Mesenchymal stem cell (in vitro differentiated cells and primary cell): ENCODE measurements around the gene ZBTB24.
A peak's percentile ranks its signal among the peaks of the same experiment; 100 is the strongest.

Experiments used
- DNase-seq: peaks from one replicate; pipeline ENCODE4 v3.0.0-alpha.2; 2013
- H2AFZ ChIP-seq: one replicate; pipeline ENCODE4 v1.6.1; 2013; ENCODE audit warnings: low read depth, mild to moderate bottlenecking, control low read depth, inconsistent platforms, low read length, moderate library complexity
- H2AK5ac ChIP-seq: 2 replicates; pipeline ENCODE4 v1.6.1; 2013; ENCODE audit warnings: low read length, moderate library complexity, mild to moderate bottlenecking, inconsistent platforms; ENCODE audit not compliant: severe bottlenecking
- H2BK120ac ChIP-seq: one replicate; pipeline ENCODE4 v1.6.1; 2013; ENCODE audit warnings: low read depth, mild to moderate bottlenecking, inconsistent platforms, low read length, moderate library complexity
- H2BK12ac ChIP-seq, 2 experiments: one replicate each; pipeline ENCODE4 v1.6.1; 2013; ENCODE audit warnings: inconsistent platforms in 2 of 2, low read length in 2 of 2, mild to moderate bottlenecking in 2 of 2, moderate library complexity in 2 of 2, control low read depth in 1 of 2
- H2BK15ac ChIP-seq: one replicate; pipeline ENCODE4 v1.6.1; 2013; ENCODE audit warnings: mild to moderate bottlenecking, low read depth, inconsistent platforms; ENCODE audit not compliant: poor library complexity, severe bottlenecking
- H2BK5ac ChIP-seq: 2 replicates; pipeline ENCODE4 v1.6.1; 2013; ENCODE audit warnings: low read depth, mild to moderate bottlenecking, low read length, control low read depth, inconsistent platforms; ENCODE audit not compliant: poor library complexity, severe bottlenecking
- H3K14ac ChIP-seq, 2 experiments: one replicate each; pipeline ENCODE4 v1.6.1; 2013; ENCODE audit warnings: inconsistent platforms in 2 of 2, low read length in 2 of 2, control low read depth in 1 of 2, mild to moderate bottlenecking in 1 of 2, moderate library complexity in 1 of 2
- H3K18ac ChIP-seq, 2 experiments: one replicate each; pipeline ENCODE4 v1.6.1; 2013; ENCODE audit warnings: inconsistent platforms in 2 of 2, low read length in 2 of 2, control low read depth in 1 of 2, low read depth in 1 of 2, mild to moderate bottlenecking in 1 of 2
- H3K23ac ChIP-seq, 2 experiments: one replicate each; pipeline ENCODE4 v1.6.1; 2013; ENCODE audit warnings: inconsistent platforms in 2 of 2, low read length in 2 of 2, mild to moderate bottlenecking in 2 of 2, moderate library complexity in 2 of 2, control low read depth in 1 of 2
- H3K27ac ChIP-seq: 2 replicates; pipeline ENCODE4 v1.5.1; 2013; ENCODE audit warnings: mild to moderate bottlenecking, moderate library complexity, low read length, control low read depth, inconsistent platforms; ENCODE audit not compliant: poor library complexity, severe bottlenecking
- H3K27me3 ChIP-seq, 2 experiments: 2 replicates each; pipeline versions ENCODE4 v1.6.1 to v1.7.0; 2013; ENCODE audit warnings: low read length in 2 of 2, mild to moderate bottlenecking in 2 of 2, moderate library complexity in 2 of 2, control low read depth in 1 of 2, inconsistent platforms in 1 of 2; ENCODE audit not compliant: control insufficient read depth in 1 of 2, insufficient read depth in 1 of 2
- H3K36me3 ChIP-seq, 2 experiments: 2 replicates each; pipeline versions ENCODE4 v1.6.1 to v1.7.0; 2013; ENCODE audit warnings: low read length in 2 of 2, control low read depth in 1 of 2, inconsistent platforms in 1 of 2, low read depth in 1 of 2, mild to moderate bottlenecking in 1 of 2; ENCODE audit not compliant: insufficient read depth in 2 of 2, control insufficient read depth in 1 of 2
- H3K4ac ChIP-seq, 2 experiments: one replicate each; pipeline ENCODE4 v1.6.1; 2013; ENCODE audit warnings: inconsistent platforms in 2 of 2, low read length in 2 of 2, mild to moderate bottlenecking in 2 of 2, moderate library complexity in 2 of 2, control low read depth in 1 of 2, low read depth in 1 of 2
- H3K4me1 ChIP-seq: 2 replicates; pipeline ENCODE4 v1.6.1; 2013; ENCODE audit warnings: low read depth, low read length, control low read depth; ENCODE audit not compliant: control insufficient read depth, insufficient read depth
- H3K4me2 ChIP-seq: 2 replicates; pipeline ENCODE4 v1.6.1; 2013; ENCODE audit warnings: low read length, mild to moderate bottlenecking, inconsistent platforms; ENCODE audit not compliant: poor library complexity, severe bottlenecking
- H3K4me3 ChIP-seq, 2 experiments: 2 replicates each; pipeline versions ENCODE4 v1.5.1 to v1.7.0; 2013; ENCODE audit warnings: low read length in 2 of 2, mild to moderate bottlenecking in 2 of 2, control low read depth in 1 of 2, low read depth in 1 of 2; ENCODE audit not compliant: insufficient read depth in 1 of 2
- H3K79me1 ChIP-seq: replicated peaks from 2 replicates; pipeline ENCODE4 v1.6.1; 2013; ENCODE audit warnings: mild to moderate bottlenecking, control low read depth, low read length, inconsistent platforms; ENCODE audit not compliant: poor library complexity, severe bottlenecking
- H3K9ac ChIP-seq: 2 replicates; pipeline ENCODE4 v1.7.0; 2013; ENCODE audit warnings: mild to moderate bottlenecking, low read length, moderate library complexity
- H3K9me3 ChIP-seq: 2 replicates; pipeline ENCODE4 v1.7.0; 2013; ENCODE audit warnings: mild to moderate bottlenecking, low read length; ENCODE audit not compliant: control insufficient read depth
- H4K8ac ChIP-seq: one replicate; pipeline ENCODE4 v1.6.1; 2013; ENCODE audit warnings: inconsistent platforms, mild to moderate bottlenecking, low read length, moderate library complexity
- H4K91ac ChIP-seq: one replicate; pipeline ENCODE4 v1.6.1; 2013; ENCODE audit warnings: mild to moderate bottlenecking, low read length, inconsistent platforms
- WGBS: methylation state at CpG from one replicate; pipeline ENCODE4 v1.1.7; 2013; ENCODE audit warnings: mixed read lengths; 5-methylcytosine and 5-hydroxymethylcytosine counted together

Gene ZBTB24

DNA sequence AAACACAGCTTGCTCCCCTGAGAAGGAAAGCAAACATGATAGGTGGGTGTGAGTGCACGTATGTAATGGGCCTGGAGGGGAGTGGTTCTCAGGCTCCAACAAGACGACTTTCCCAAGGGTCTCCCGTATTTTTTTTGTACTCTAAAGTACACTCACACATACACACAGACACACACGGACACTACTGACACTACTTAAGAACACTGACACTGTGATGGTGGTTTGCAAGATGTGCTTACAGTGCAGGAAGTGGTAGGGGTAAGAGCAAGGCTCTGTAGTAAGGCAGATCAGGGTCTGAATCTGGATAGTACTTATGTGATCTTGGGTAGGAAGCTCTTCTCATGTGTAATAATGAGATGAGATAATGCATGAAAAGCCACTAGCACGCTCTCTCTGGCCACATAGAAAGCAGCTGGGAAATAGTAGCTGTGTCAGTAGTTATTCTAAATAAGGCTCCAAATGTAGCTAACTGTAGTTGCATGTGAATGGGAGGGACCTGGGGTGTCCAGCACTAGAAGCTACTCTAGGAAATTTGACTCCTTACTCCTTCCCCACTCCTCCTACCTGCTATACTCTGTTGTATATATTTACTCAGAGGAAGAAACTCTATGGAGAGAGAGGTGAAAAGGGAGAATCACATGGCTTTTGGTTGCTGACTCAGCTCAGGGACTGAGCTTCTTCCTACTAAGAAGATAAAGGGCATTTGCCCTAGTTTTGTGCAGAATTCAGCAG lies 8.4 kb upstream of the ZBTB24 start:
- Histone ChIP-seq H2BK12ac (no peak overlapping the region), H2BK15ac (no peak overlapping the region)
- whole genome bisulfite sequencing: 63% methylated on average over 1 of the region's 5 CpGs

DNA sequence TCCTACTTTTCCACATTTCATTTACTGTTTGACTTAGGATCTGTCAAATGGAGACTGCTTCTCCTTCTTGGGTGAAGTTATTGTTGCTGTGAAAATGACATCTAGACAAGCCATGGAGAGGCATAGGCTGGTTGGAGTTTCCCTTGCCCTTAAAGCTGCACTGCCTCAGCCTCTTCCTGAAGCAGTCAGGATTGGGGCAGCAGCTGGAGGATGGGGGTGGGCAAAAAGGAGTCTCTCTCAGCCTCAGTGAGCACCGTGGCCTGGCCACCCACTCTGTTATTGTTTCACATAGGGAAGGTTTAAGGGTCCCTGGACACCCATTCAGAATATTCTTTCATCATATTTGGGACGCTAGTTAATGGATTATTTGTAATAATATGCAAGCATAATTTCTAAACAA lies 7.7 kb upstream of the ZBTB24 start:
- H2BK12ac ChIP-seq: no peak overlapping the region
- no peak overlapping the region for H3K18ac ChIP-seq
- H3K27me3 ChIP-seq: peaks cover 0 to 7% of the 10 kb centered on the region in 2 experiments
- DNase-seq: no peak
- H3K79me1 ChIP-seq: no peaks in the 10 kb centered on the region
- no peak overlapping the region for H2BK120ac ChIP-seq
- no peak overlapping the region for H3K23ac ChIP-seq
- H3K27ac ChIP-seq: no peak overlapping the region
- no peak overlapping the region for H3K4me3 ChIP-seq
- no peak overlapping the region for H3K4ac ChIP-seq
- no CpG with 5 or more reads among the region's 2 CpGs for WGBS
- no peak overlapping the region for H2BK5ac ChIP-seq
- no peak overlapping the region for H2BK15ac ChIP-seq
- no peak overlapping the region for H4K8ac ChIP-seq
- no peaks in the 10 kb centered on the region for H3K36me3 ChIP-seq
- H3K4me2 ChIP-seq: no peak overlapping the region
- H3K9me3 ChIP-seq: no peaks in the 10 kb centered on the region
- H4K91ac ChIP-seq: no peak overlapping the region
- no peaks in the 10 kb centered on the region for H3K4me1 ChIP-seq
- H2AK5ac ChIP-seq: no peak overlapping the region
- no peak overlapping the region for H3K9ac ChIP-seq
- H2AFZ ChIP-seq: no peak overlapping the region
- H3K14ac ChIP-seq: no peak overlapping the region

More for the DNA sequence above, 8.4 kb upstream of the ZBTB24 start:
- Histone ChIP-seq H3K23ac (no peak overlapping the region), H2BK5ac (no peak overlapping the region), H3K4me2 (no peak overlapping the region), H3K9me3 (no peaks in the 10 kb centered on the region), H3K4ac (no peak overlapping the region), H3K27ac (no peak overlapping the region), H3K4me3 (no peak overlapping the region), H4K91ac (no peak overlapping the region), H3K14ac (no peak overlapping the region), H3K27me3 (peaks cover 0 to 7% of the 10 kb centered on the region in 2 experiments), H2AFZ (peak overlapping the region; percentile 23), H3K18ac (no peak overlapping the region), H3K36me3 (no peaks in the 10 kb centered on the region), H2AK5ac (no peak overlapping the region), H3K9ac (no peak overlapping the region), H3K79me1 (no peaks in the 10 kb centered on the region), H3K4me1 (no peaks in the 10 kb centered on the region), H4K8ac (no peak overlapping the region), H2BK120ac (no peak overlapping the region)
- DNase-seq: peak; percentile 46

DNA sequence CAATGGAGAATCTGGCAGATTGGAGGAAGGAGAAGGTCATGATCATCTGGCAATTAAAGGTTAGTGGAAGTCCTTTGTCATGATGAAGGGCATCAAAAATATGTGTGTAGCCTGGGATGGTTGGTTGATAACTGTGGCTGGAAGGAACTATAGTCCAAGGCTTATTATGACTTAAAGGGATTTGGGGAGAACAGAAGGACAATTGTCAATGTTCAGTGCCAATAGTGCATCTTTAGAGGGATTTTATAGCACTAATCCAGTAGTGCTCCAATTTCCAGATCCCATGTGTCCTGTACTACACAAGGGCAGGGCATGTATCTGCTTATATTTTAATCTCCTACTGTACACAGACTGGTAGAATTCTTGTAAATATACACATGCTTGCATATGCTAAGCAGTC lies 5.0 kb upstream of the ZBTB24 start:
- H2AFZ ChIP-seq: no peak overlapping the region
- H3K36me3 ChIP-seq: no peaks in the 10 kb centered on the region
- no peaks in the 10 kb centered on the region for H3K79me1 ChIP-seq
- no peak overlapping the region for H3K4me2 ChIP-seq
- no peak overlapping the region for H2AK5ac ChIP-seq
- H3K4ac ChIP-seq: no peak overlapping the region
- no peak overlapping the region for H3K14ac ChIP-seq
- no peak overlapping the region for H3K9ac ChIP-seq
- no peak overlapping the region for H3K4me3 ChIP-seq
- H4K91ac ChIP-seq: no peak overlapping the region
- no peak overlapping the region for H3K18ac ChIP-seq
- no peak for DNase-seq
- no peaks in the 10 kb centered on the region for H3K9me3 ChIP-seq
- no peak overlapping the region for H2BK12ac ChIP-seq
- H4K8ac ChIP-seq: no peak overlapping the region
- no peak overlapping the region for H2BK15ac ChIP-seq
- no peaks in the 10 kb centered on the region for H3K4me1 ChIP-seq
- no peak overlapping the region for H2BK120ac ChIP-seq
- H3K23ac ChIP-seq: no peak overlapping the region
- H3K27me3 ChIP-seq: peaks cover 0 to 7% of the 10 kb centered on the region in 2 experiments
- H3K27ac ChIP-seq: no peak overlapping the region
- H2BK5ac ChIP-seq: no peak overlapping the region

DNA sequence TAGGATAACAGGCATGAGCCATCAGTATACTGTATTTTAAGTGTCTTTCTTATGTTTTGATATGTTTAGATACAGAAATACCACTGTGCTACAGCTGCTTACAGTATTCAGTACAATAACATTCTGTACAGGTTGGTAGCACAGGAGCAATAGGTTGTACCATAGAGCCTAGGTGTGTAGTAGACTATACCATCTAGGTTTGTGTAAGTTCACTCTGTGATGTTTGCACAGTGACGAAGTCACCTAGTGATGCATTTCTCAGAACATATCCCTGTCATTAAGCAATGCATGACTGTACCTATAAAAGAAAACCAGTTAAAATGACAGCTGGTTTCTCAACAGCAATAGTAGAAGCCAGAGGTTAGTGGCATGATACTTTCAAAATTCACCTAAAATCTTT lies 3.0 kb upstream of the ZBTB24 start:
- Histone ChIP-seq H3K79me1 (peaks cover 8% of the 10 kb centered on the region), H2AFZ (no peak overlapping the region), H2AK5ac (no peak overlapping the region), H2BK12ac (no peak overlapping the region), H3K27me3 (peaks cover 0 to 4% of the 10 kb centered on the region in 2 experiments), H3K23ac (no peak overlapping the region), H3K18ac (no peak overlapping the region), H2BK120ac (no peak overlapping the region), H2BK15ac (no peak overlapping the region), H3K4me3 (no peak overlapping the region), H3K9ac (no peak overlapping the region), H3K4me1 (peaks cover 5% of the 10 kb centered on the region), H4K91ac (no peak overlapping the region), H3K9me3 (no peaks in the 10 kb centered on the region), H3K36me3 (peaks cover under 1 to 9% of the 10 kb centered on the region in 2 experiments), H3K14ac (no peak overlapping the region), H4K8ac (no peak overlapping the region), H3K27ac (no peak overlapping the region), H3K4ac (no peak overlapping the region), H2BK5ac (no peak overlapping the region), H3K4me2 (no peak overlapping the region)
- DNase-seq: no peak
- WGBS: 71% methylated on average over 1 of the region's 1 CpG
